Neural cell (in vitro differentiated cells): Measurements from ENCODE around the gene BATF3. TPM values are rescaled to one million over a fixed set of nuclear protein-coding genes. Genes with fewer than 3 reads are reported as not detected.

Experiments used
- H2AFZ ChIP-seq: fragments of 200-600, 300-800 bp; sonication (generic), shearing (Covaris generic); 2 replicates; pipeline ENCODE4 v1.6.0; 2014; ENCODE audit warnings: low read depth, mild to moderate bottlenecking, antibody characterized with exemption, low read length, moderate library complexity
- H3F3A ChIP-seq: fragments of 200-600 bp; shearing (Covaris generic); 2 replicates; pipeline ENCODE4 v1.6.1; 2016; ENCODE audit warnings: mild to moderate bottlenecking, moderate library complexity, mixed read lengths, antibody characterized with exemption, low read length; ENCODE audit not compliant: insufficient read depth, poor library complexity, severe bottlenecking
- H3K27ac ChIP-seq: fragments of 200-600, 300-800 bp; sonication (generic), shearing (Covaris generic); 2 replicates; pipeline ENCODE4 v1.5.1; 2014; ENCODE audit warnings: mild to moderate bottlenecking, low read length, moderate library complexity
- H3K27me3 ChIP-seq: fragments of 300-800, 200-600 bp; sonication (generic), shearing (Covaris generic); 2 replicates; pipeline ENCODE4 v1.6.0; 2014; ENCODE audit warnings: mild to moderate bottlenecking, low read depth, low read length, moderate library complexity; ENCODE audit not compliant: insufficient read depth
- H3K36me3 ChIP-seq: fragments of 300-800, 200-600 bp; sonication (generic), shearing (Covaris generic); 2 replicates; pipeline ENCODE4 v1.5.1; 2014; ENCODE audit warnings: mild to moderate bottlenecking, antibody characterized with exemption, low read length, moderate library complexity; ENCODE audit not compliant: insufficient read depth
- H3K4me2 ChIP-seq: fragments of 300-800, 200-600 bp; sonication (generic), shearing (Covaris generic); 2 replicates; pipeline ENCODE4 v1.6.0; 2014; ENCODE audit warnings: mild to moderate bottlenecking, low read length
- H3K4me3 ChIP-seq: fragments of 300-800, 200-600 bp; sonication (generic), shearing (Covaris generic); 2 replicates; pipeline ENCODE4 v1.5.1; 2014; ENCODE audit warnings: mild to moderate bottlenecking, low read length, moderate library complexity
- H3K79me2 ChIP-seq: fragments of 200-600 bp; shearing (Covaris generic); replicated peaks from 2 replicates; pipeline ENCODE4 v1.6.0; 2014; ENCODE audit warnings: mild to moderate bottlenecking, low read length, moderate library complexity; ENCODE audit not compliant: insufficient read depth
- H3K9ac ChIP-seq: fragments of 300-800, 200-600 bp; sonication (generic), shearing (Covaris generic); 2 replicates; pipeline ENCODE4 v1.6.1; 2016; ENCODE audit warnings: mild to moderate bottlenecking, low read length, mixed read lengths
- H3K9me2 ChIP-seq: fragments of 200-600 bp; shearing (Covaris generic); 2 replicates; pipeline ENCODE4 v1.6.1; 2016; ENCODE audit warnings: mild to moderate bottlenecking, low read length, mixed read lengths; ENCODE audit not compliant: insufficient read depth
- H3K9me3 ChIP-seq: fragments of 200-600, 300-800 bp; sonication (generic), shearing (Covaris generic); 2 replicates; pipeline ENCODE4 v1.6.1; 2016; ENCODE audit warnings: mild to moderate bottlenecking, mixed run types, low read length, moderate library complexity, mixed read lengths
- H4K20me1 ChIP-seq: fragments of 200-600 bp; shearing (Covaris generic); 2 replicates; pipeline ENCODE4 v1.6.1; 2016; ENCODE audit warnings: mild to moderate bottlenecking, mixed run types; ENCODE audit not compliant: insufficient read depth
- EP300 ChIP-seq: fragments of 450-650 bp; conservative IDR thresholded peaks from 2 replicates; pipeline ENCODE4 v1.6.1; 2014; ENCODE audit warnings: antibody characterized with exemption, mild to moderate bottlenecking, moderate library complexity; ENCODE audit not compliant: poor library complexity, severe bottlenecking
- EZH2 ChIP-seq: fragments of 200-600, 300-800 bp; shearing (Covaris generic), sonication (generic); IDR thresholded peaks from 2 replicates; pipeline ENCODE4 v1.6.1; 2014; ENCODE audit warnings: antibody characterized with exemption, low read length, borderline replicate concordance, mild to moderate bottlenecking; ENCODE audit not compliant: insufficient read depth, poor library complexity, severe bottlenecking
- MXI1 ChIP-seq: fragments of 450-650 bp; conservative IDR thresholded peaks from 2 replicates; pipeline ENCODE4 v1.6.1; 2014; ENCODE audit warnings: antibody characterized with exemption, mild to moderate bottlenecking; ENCODE audit not compliant: poor library complexity, severe bottlenecking
- POLR2AphosphoS5 ChIP-seq: IDR thresholded peaks from 2 replicates; pipeline ENCODE4 v1.6.1; 2012
- RAD21 ChIP-seq: fragments of 450-650 bp; conservative IDR thresholded peaks from 2 replicates; pipeline ENCODE4 v1.6.1; 2014; ENCODE audit warnings: antibody characterized with exemption, mild to moderate bottlenecking, moderate library complexity
- SMC3 ChIP-seq: fragments of 450-650 bp; conservative IDR thresholded peaks from 2 replicates; pipeline ENCODE4 v1.6.1; 2014; ENCODE audit warnings: antibody characterized with exemption, mild to moderate bottlenecking, moderate library complexity; ENCODE audit not compliant: poor library complexity
- TAF1 ChIP-seq: IDR thresholded peaks from 2 replicates; pipeline ENCODE4 v1.6.1; 2012; ENCODE audit warnings: low read depth
- polyA plus RNA-seq: library from polyadenylated mRNA; depleted of rRNA; stranded (reverse); fragments of >200 nt; gene quantifications from 2 replicates; pipeline ENCODE4 v1.2.3, GENCODE V29; 2014
- TF ChIP-seq, protein P1 (sequence below): fragments of 450-650 bp; IDR thresholded peaks from 2 replicates; pipeline ENCODE4 v1.5.1; 2014; ENCODE audit warnings: antibody characterized with exemption, mild to moderate bottlenecking, moderate library complexity; ENCODE audit not compliant: poor library complexity, severe bottlenecking
- TF ChIP-seq, protein P2 (sequence below): IDR thresholded peaks from 2 replicates; pipeline ENCODE4 v1.6.1; 2012; ENCODE audit warnings: borderline replicate concordance

BATF3 gene
- polyA plus RNA-seq, 1 donor from 2014 or later = 0.82 TPM

DNA sequence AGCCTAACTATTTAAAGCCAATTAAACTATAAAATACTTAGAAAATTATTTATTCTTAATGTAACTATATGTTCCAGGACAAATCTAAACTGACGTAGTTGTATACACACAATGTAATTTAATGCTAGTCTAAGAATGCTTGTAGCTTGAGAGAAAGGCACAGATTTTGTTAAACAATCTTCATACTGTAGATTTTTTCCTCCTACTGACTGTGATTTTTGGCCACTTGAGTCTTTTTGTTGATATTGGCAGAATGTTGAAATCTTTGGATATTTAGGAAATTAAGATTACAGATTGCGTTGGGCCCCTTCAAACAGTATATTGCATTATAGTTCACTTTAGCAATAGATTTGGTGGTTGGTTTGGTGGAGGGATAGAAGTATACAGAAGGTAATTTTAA is 50.6 kb downstream of the BATF3 start:
- no peak for TF ChIP-seq SMC3
- H3K9me3 ChIP-seq = no peaks in the 10 kb centered on the region
- no peak overlapping the region for H3K9ac ChIP-seq
- H3K36me3 ChIP-seq = no peaks in the 10 kb centered on the region
- H2AFZ ChIP-seq = no peak overlapping the region
- H3K9me2 ChIP-seq = no peaks in the 10 kb centered on the region
- H3K4me2 ChIP-seq = no peak overlapping the region
- H3K27ac ChIP-seq = no peak overlapping the region
- H3K4me3 ChIP-seq = no peak overlapping the region
- H3F3A ChIP-seq = no peaks in the 10 kb centered on the region
- H3K27me3 ChIP-seq = no peaks in the 10 kb centered on the region
- H3K79me2 ChIP-seq = no peaks in the 10 kb centered on the region
- H4K20me1 ChIP-seq = no peaks in the 10 kb centered on the region

DNA sequence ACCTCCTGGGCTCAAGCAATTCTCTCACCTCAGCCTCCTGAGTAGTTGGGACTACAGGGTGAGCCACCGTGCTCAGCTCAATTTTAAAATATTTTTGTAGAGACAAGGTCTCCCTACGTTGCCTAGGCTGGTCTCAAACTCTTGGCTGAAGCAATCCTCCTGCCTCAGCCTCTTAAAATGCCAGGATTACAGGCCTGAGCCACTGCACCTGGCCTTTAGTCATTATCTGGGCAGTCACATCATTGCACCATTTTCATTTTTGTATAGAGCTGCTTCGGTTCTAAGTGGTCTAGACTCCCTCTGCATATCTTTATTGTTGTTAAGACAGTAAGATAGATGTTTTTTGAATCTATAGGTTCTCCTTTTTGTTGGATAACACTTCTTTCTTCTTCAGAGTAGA is 51.2 kb downstream of the BATF3 start:
- no peak overlapping the region for H3K4me2 ChIP-seq
- no peak overlapping the region for H2AFZ ChIP-seq
- no peaks in the 10 kb centered on the region for H3K9me3 ChIP-seq
- H3K27ac ChIP-seq = no peak overlapping the region
- no peaks in the 10 kb centered on the region for H3F3A ChIP-seq
- H4K20me1 ChIP-seq = no peaks in the 10 kb centered on the region
- no peaks in the 10 kb centered on the region for H3K9me2 ChIP-seq
- no peaks in the 10 kb centered on the region for H3K36me3 ChIP-seq
- no peaks in the 10 kb centered on the region for H3K79me2 ChIP-seq
- TF ChIP-seq EP300 = no peak
- TF ChIP-seq POLR2AphosphoS5 = no peak
- TF ChIP-seq, protein P1, sequence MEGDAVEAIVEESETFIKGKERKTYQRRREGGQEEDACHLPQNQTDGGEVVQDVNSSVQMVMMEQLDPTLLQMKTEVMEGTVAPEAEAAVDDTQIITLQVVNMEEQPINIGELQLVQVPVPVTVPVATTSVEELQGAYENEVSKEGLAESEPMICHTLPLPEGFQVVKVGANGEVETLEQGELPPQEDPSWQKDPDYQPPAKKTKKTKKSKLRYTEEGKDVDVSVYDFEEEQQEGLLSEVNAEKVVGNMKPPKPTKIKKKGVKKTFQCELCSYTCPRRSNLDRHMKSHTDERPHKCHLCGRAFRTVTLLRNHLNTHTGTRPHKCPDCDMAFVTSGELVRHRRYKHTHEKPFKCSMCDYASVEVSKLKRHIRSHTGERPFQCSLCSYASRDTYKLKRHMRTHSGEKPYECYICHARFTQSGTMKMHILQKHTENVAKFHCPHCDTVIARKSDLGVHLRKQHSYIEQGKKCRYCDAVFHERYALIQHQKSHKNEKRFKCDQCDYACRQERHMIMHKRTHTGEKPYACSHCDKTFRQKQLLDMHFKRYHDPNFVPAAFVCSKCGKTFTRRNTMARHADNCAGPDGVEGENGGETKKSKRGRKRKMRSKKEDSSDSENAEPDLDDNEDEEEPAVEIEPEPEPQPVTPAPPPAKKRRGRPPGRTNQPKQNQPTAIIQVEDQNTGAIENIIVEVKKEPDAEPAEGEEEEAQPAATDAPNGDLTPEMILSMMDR = no peak
- no peak for TF ChIP-seq TAF1
- TF ChIP-seq RAD21 = no peak
- no peak for TF ChIP-seq EZH2
- TF ChIP-seq, protein P2, sequence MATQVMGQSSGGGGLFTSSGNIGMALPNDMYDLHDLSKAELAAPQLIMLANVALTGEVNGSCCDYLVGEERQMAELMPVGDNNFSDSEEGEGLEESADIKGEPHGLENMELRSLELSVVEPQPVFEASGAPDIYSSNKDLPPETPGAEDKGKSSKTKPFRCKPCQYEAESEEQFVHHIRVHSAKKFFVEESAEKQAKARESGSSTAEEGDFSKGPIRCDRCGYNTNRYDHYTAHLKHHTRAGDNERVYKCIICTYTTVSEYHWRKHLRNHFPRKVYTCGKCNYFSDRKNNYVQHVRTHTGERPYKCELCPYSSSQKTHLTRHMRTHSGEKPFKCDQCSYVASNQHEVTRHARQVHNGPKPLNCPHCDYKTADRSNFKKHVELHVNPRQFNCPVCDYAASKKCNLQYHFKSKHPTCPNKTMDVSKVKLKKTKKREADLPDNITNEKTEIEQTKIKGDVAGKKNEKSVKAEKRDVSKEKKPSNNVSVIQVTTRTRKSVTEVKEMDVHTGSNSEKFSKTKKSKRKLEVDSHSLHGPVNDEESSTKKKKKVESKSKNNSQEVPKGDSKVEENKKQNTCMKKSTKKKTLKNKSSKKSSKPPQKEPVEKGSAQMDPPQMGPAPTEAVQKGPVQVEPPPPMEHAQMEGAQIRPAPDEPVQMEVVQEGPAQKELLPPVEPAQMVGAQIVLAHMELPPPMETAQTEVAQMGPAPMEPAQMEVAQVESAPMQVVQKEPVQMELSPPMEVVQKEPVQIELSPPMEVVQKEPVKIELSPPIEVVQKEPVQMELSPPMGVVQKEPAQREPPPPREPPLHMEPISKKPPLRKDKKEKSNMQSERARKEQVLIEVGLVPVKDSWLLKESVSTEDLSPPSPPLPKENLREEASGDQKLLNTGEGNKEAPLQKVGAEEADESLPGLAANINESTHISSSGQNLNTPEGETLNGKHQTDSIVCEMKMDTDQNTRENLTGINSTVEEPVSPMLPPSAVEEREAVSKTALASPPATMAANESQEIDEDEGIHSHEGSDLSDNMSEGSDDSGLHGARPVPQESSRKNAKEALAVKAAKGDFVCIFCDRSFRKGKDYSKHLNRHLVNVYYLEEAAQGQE = no peak
- H3K9ac ChIP-seq = no peak overlapping the region
- no peak overlapping the region for H3K4me3 ChIP-seq
- no peaks in the 10 kb centered on the region for H3K27me3 ChIP-seq

DNA sequence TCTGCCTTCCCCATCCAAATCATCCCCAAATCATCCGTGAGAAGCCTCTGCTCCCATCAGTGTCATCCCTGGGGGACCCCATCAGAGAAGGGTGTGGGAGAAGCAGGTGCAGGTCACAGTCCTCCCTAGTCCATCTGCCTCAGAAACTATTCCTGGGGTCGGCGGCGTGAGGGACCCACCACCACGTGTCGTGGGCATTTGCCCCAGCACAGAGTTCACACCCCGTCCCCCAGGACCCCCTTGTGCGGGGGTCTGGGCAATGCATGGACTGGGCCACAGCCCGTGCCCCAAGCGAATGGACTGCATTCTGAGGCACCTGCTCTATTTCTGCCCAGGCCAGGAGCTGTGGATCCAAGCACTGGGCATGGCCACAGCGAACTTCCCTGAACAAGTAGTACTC is 52.6 kb downstream of the BATF3 start:
- Histone ChIP-seq H2AFZ (no peak overlapping the region), H4K20me1 (no peaks in the 10 kb centered on the region), H3K9me3 (no peaks in the 10 kb centered on the region), H3K4me3 (no peak overlapping the region), H3K9me2 (no peaks in the 10 kb centered on the region), H3K27ac (no peak overlapping the region), H3K9ac (no peak overlapping the region), H3K36me3 (no peaks in the 10 kb centered on the region), H3K4me2 (no peak overlapping the region), H3K79me2 (no peaks in the 10 kb centered on the region), H3F3A (no peaks in the 10 kb centered on the region), H3K27me3 (no peaks in the 10 kb centered on the region)
- TF ChIP-seq, protein P1 = no peak
- TF ChIP-seq, protein P2 = no peak
- no peak for TF ChIP-seq TAF1
- TF ChIP-seq POLR2AphosphoS5 = no peak
- no peak for TF ChIP-seq EP300
- TF ChIP-seq SMC3 = no peak
- no peak for TF ChIP-seq EZH2
- no peak for TF ChIP-seq MXI1
- no peak for TF ChIP-seq RAD21
